ENCODE data around the gene CEACAM19.

GRCh38 chr19:44653343-44653742 is 17.9 kb upstream of the CEACAM19 start:
- TF ChIP-seq PRPF4 (IDR thresholded peaks at IDR 0.05; ENCODE audit: insufficient read depth, low read depth, low read length, poor library complexity, severe bottlenecking), result no peak
- TF ChIP-seq SIX5 (IDR thresholded peaks at IDR 0.05; ENCODE audit: borderline replicate concordance in 1 of 2, insufficient read depth in 1 of 2, low read depth in 1 of 2, low read length in 2 of 2), result no peak
- TF ChIP-seq, protein P1, sequence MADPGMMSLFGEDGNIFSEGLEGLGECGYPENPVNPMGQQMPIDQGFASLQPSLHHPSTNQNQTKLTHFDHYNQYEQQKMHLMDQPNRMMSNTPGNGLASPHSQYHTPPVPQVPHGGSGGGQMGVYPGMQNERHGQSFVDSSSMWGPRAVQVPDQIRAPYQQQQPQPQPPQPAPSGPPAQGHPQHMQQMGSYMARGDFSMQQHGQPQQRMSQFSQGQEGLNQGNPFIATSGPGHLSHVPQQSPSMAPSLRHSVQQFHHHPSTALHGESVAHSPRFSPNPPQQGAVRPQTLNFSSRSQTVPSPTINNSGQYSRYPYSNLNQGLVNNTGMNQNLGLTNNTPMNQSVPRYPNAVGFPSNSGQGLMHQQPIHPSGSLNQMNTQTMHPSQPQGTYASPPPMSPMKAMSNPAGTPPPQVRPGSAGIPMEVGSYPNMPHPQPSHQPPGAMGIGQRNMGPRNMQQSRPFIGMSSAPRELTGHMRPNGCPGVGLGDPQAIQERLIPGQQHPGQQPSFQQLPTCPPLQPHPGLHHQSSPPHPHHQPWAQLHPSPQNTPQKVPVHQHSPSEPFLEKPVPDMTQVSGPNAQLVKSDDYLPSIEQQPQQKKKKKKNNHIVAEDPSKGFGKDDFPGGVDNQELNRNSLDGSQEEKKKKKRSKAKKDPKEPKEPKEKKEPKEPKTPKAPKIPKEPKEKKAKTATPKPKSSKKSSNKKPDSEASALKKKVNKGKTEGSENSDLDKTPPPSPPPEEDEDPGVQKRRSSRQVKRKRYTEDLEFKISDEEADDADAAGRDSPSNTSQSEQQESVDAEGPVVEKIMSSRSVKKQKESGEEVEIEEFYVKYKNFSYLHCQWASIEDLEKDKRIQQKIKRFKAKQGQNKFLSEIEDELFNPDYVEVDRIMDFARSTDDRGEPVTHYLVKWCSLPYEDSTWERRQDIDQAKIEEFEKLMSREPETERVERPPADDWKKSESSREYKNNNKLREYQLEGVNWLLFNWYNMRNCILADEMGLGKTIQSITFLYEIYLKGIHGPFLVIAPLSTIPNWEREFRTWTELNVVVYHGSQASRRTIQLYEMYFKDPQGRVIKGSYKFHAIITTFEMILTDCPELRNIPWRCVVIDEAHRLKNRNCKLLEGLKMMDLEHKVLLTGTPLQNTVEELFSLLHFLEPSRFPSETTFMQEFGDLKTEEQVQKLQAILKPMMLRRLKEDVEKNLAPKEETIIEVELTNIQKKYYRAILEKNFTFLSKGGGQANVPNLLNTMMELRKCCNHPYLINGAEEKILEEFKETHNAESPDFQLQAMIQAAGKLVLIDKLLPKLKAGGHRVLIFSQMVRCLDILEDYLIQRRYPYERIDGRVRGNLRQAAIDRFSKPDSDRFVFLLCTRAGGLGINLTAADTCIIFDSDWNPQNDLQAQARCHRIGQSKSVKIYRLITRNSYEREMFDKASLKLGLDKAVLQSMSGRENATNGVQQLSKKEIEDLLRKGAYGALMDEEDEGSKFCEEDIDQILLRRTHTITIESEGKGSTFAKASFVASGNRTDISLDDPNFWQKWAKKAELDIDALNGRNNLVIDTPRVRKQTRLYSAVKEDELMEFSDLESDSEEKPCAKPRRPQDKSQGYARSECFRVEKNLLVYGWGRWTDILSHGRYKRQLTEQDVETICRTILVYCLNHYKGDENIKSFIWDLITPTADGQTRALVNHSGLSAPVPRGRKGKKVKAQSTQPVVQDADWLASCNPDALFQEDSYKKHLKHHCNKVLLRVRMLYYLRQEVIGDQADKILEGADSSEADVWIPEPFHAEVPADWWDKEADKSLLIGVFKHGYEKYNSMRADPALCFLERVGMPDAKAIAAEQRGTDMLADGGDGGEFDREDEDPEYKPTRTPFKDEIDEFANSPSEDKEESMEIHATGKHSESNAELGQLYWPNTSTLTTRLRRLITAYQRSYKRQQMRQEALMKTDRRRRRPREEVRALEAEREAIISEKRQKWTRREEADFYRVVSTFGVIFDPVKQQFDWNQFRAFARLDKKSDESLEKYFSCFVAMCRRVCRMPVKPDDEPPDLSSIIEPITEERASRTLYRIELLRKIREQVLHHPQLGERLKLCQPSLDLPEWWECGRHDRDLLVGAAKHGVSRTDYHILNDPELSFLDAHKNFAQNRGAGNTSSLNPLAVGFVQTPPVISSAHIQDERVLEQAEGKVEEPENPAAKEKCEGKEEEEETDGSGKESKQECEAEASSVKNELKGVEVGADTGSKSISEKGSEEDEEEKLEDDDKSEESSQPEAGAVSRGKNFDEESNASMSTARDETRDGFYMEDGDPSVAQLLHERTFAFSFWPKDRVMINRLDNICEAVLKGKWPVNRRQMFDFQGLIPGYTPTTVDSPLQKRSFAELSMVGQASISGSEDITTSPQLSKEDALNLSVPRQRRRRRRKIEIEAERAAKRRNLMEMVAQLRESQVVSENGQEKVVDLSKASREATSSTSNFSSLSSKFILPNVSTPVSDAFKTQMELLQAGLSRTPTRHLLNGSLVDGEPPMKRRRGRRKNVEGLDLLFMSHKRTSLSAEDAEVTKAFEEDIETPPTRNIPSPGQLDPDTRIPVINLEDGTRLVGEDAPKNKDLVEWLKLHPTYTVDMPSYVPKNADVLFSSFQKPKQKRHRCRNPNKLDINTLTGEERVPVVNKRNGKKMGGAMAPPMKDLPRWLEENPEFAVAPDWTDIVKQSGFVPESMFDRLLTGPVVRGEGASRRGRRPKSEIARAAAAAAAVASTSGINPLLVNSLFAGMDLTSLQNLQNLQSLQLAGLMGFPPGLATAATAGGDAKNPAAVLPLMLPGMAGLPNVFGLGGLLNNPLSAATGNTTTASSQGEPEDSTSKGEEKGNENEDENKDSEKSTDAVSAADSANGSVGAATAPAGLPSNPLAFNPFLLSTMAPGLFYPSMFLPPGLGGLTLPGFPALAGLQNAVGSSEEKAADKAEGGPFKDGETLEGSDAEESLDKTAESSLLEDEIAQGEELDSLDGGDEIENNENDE (IDR thresholded peaks at IDR 0.05; ENCODE audit: low read depth, low read length), result no peak
- TF ChIP-seq KDM1A (IDR thresholded peaks at IDR 0.05), result no peak
- no peak for TF ChIP-seq CTCF (IDR thresholded peaks at IDR 0.05 in 2 of 3, conservative IDR thresholded peaks at IDR 0.05 in 1 of 3; ENCODE audit: insufficient read depth in 2 of 3, low read depth in 1 of 3, low read length in 3 of 3)
- no peak for TF ChIP-seq POLR2AphosphoS5 (IDR thresholded peaks at IDR 0.05; ENCODE audit: control insufficient read depth, insufficient read depth, low read depth, low read length)
- no peak for TF ChIP-seq FOXO4 (CRISPR knock-in tag; IDR thresholded peaks at IDR 0.05)
- no peak for TF ChIP-seq ETV6 (IDR thresholded peaks at IDR 0.05; ENCODE audit: borderline replicate concordance in 1 of 2, low read depth in 2 of 2, low read length in 1 of 2)
- no peak for TF ChIP-seq ETV6 (CRISPR knock-in tag; IDR thresholded peaks at IDR 0.05; ENCODE audit: borderline replicate concordance)
- no peak for TF ChIP-seq MTA3 (IDR thresholded peaks at IDR 0.05; ENCODE audit: borderline replicate concordance)
- TF ChIP-seq ZEB2 (IDR thresholded peaks at IDR 0.05), result no peak
- no peak for TF ChIP-seq SPI1 (IDR thresholded peaks at IDR 0.05; ENCODE audit: borderline replicate concordance, low read depth, low read length)
